ENCODE results near the gene ORC4. TPM values are rescaled to one million over a fixed set of nuclear protein-coding genes. Genes with fewer than 3 reads are reported as not detected.

ORC4 gene
- polyA plus RNA-seq, 1 donor (not counting 4 experiments of a cell fraction or from before 2014, with no cell fraction given) = 62.4 TPM

DNA sequence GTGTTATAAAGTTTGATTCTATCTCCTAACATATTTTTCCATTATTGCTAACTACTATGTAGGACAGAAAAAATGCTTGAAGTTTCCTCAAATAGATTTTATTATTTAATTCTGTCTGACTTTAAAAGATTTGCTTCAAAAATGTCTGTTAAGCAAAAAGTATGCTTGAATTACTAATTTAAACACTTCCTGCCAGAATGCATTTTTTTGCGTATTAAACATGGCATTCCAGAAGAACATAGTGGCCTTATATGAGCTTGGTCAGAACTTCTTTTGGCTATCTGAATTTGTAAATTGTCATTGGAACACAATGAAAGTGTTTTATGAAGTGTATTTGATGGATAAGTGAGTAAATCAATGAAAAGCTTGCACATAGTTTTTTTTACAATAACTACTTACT, 38.1 kb upstream of the ORC4 start:
- H4K20me1 ChIP-seq (ENCODE audit: control insufficient read depth, extremely low read depth, insufficient read depth, low read length) = no peaks in the 10 kb centered on the region

DNA sequence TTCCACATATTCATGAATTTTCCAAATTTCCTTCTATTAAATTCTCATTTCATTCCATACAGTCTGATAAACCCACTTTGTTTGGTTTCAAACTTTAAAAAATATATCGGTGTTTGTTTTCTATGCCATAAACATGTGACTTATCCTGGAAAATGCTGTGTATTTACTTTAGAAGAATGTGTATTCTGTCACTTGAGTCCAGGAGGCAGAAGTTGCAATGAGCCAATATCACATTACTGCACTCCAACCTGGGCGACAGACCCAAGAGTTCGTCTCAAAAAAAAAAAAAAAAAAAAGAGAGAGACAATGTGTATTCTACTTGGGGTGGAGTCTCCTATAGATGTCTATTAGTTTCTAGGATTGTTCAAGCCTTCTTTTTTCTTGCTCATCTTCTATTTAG, 32.1 kb upstream of the ORC4 start:
- TF ChIP-seq EZH2 (IDR thresholded peaks at IDR 0.05; ENCODE audit: low read length) = no peak
- TF ChIP-seq, protein P1, sequence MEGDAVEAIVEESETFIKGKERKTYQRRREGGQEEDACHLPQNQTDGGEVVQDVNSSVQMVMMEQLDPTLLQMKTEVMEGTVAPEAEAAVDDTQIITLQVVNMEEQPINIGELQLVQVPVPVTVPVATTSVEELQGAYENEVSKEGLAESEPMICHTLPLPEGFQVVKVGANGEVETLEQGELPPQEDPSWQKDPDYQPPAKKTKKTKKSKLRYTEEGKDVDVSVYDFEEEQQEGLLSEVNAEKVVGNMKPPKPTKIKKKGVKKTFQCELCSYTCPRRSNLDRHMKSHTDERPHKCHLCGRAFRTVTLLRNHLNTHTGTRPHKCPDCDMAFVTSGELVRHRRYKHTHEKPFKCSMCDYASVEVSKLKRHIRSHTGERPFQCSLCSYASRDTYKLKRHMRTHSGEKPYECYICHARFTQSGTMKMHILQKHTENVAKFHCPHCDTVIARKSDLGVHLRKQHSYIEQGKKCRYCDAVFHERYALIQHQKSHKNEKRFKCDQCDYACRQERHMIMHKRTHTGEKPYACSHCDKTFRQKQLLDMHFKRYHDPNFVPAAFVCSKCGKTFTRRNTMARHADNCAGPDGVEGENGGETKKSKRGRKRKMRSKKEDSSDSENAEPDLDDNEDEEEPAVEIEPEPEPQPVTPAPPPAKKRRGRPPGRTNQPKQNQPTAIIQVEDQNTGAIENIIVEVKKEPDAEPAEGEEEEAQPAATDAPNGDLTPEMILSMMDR (optimal IDR thresholded peaks at IDR 0.05 in 1 of 3, IDR thresholded peaks at IDR 0.05 in 1 of 3, conservative IDR thresholded peaks at IDR 0.05 in 1 of 3; ENCODE audit: extremely low read depth in 1 of 3, insufficient read depth in 2 of 3, low read length in 3 of 3) = no peak
- Histone ChIP-seq H3K9me3 (ENCODE audit: control insufficient read depth, low read depth, low read length) (no peaks in the 10 kb centered on the region), H3K9ac (ENCODE audit: control insufficient read depth, extremely low read depth, insufficient read depth, low read length) (no peak overlapping the region), H3K4me3 (ENCODE audit: control insufficient read depth in 2 of 3, extremely low read depth in 1 of 3, insufficient read depth in 2 of 3, low read depth in 1 of 3, low read length in 3 of 3) (no peak overlapping the region), H3K4me1 (ENCODE audit: control insufficient read depth, extremely low read depth, insufficient read depth, low read length) (no peaks in the 10 kb centered on the region), H4K20me1 (ENCODE audit: control insufficient read depth, extremely low read depth, insufficient read depth, low read length) (no peaks in the 10 kb centered on the region), H3K36me3 (ENCODE audit: control insufficient read depth in 2 of 2, extremely low read depth in 1 of 2, insufficient read depth in 2 of 2, low read length in 2 of 2) (no peaks in the 10 kb centered on the region), H2AFZ (ENCODE audit: control insufficient read depth, low read length) (no peak overlapping the region), H3K27me3 (ENCODE audit: control insufficient read depth, extremely low read depth, insufficient read depth, low read length) (no peaks in the 10 kb centered on the region), H3K27ac (ENCODE audit: control insufficient read depth, insufficient read depth, low read length) (no peak overlapping the region), H3K4me2 (ENCODE audit: control insufficient read depth, extremely low read depth, insufficient read depth, low read depth, low read length) (no peak overlapping the region), H3K79me2 (ENCODE audit: control insufficient read depth, insufficient read depth, low read length) (no peaks in the 10 kb centered on the region), H3K9me1 (ENCODE audit: control insufficient read depth, extremely low read depth, insufficient read depth, low read length) (no peaks in the 10 kb centered on the region)
- FAIRE-seq (no peak), DNase-seq (ENCODE audit: low read depth, low spot score) (no peak)
- dilution Hi-C loops (cut with MboI; ENCODE audit: extremely low pct_ligation_motif_present, low sequenced_read_pairs) = no loop called here

More for the DNA sequence above, 38.1 kb upstream of the ORC4 start:
- H3K9me1 ChIP-seq (ENCODE audit: control insufficient read depth, extremely low read depth, insufficient read depth, low read length) = no peaks in the 10 kb centered on the region
- no peak overlapping the region for H3K27ac ChIP-seq (ENCODE audit: control insufficient read depth, insufficient read depth, low read length)
- FAIRE-seq = no peak
- no peak overlapping the region for H2AFZ ChIP-seq (ENCODE audit: control insufficient read depth, low read length)
- H3K9me3 ChIP-seq (ENCODE audit: control insufficient read depth, low read depth, low read length) = no peaks in the 10 kb centered on the region
- dilution Hi-C loops (cut with MboI; ENCODE audit: extremely low pct_ligation_motif_present, low sequenced_read_pairs) = no loop called here
- DNase-seq (ENCODE audit: low read depth, low spot score) = no peak
- no peaks in the 10 kb centered on the region for H3K4me1 ChIP-seq (ENCODE audit: control insufficient read depth, extremely low read depth, insufficient read depth, low read length)
- no peak for TF ChIP-seq EZH2 (IDR thresholded peaks at IDR 0.05; ENCODE audit: low read length)
- TF ChIP-seq, protein P1 (optimal IDR thresholded peaks at IDR 0.05 in 1 of 3, IDR thresholded peaks at IDR 0.05 in 1 of 3, conservative IDR thresholded peaks at IDR 0.05 in 1 of 3; ENCODE audit: extremely low read depth in 1 of 3, insufficient read depth in 2 of 3, low read length in 3 of 3) = no peak
- H3K4me3 ChIP-seq (ENCODE audit: control insufficient read depth in 2 of 3, extremely low read depth in 1 of 3, insufficient read depth in 2 of 3, low read depth in 1 of 3, low read length in 3 of 3) = no peak overlapping the region
- no peaks in the 10 kb centered on the region for H3K36me3 ChIP-seq (ENCODE audit: control insufficient read depth in 2 of 2, extremely low read depth in 1 of 2, insufficient read depth in 2 of 2, low read length in 2 of 2)
- no peak overlapping the region for H3K4me2 ChIP-seq (ENCODE audit: control insufficient read depth, extremely low read depth, insufficient read depth, low read depth, low read length)
- no peaks in the 10 kb centered on the region for H3K79me2 ChIP-seq (ENCODE audit: control insufficient read depth, insufficient read depth, low read length)
- H3K9ac ChIP-seq (ENCODE audit: control insufficient read depth, extremely low read depth, insufficient read depth, low read length) = no peak overlapping the region
- H3K27me3 ChIP-seq (ENCODE audit: control insufficient read depth, extremely low read depth, insufficient read depth, low read length) = no peaks in the 10 kb centered on the region

Measured in keratinocyte (primary cell).